Renal cortical epithelial cell (primary cell): ENCODE data around the gene ACOXL. TPM values are rescaled to one million over a fixed set of nuclear protein-coding genes. Genes with fewer than 3 reads are reported as not detected.
"Not testable (repeated sequence)": the region's sequence is repeated elsewhere in the genome, so short reads cannot be mapped to it uniquely, and the experiment has no call there.

Experiments
- DNase-seq: peaks from one replicate; pipeline ENCODE4 v3.0.0-alpha.2; 2011; ENCODE audit warnings: low read depth
- total RNA-seq: library from RNA; depleted of rRNA; stranded (reverse); fragments of >200 nt; gene quantifications from 2 replicates; pipeline ENCODE4 v1.2.3, GENCODE V29; 2014

Gene ACOXL
- total RNA-seq, 1 donor from 2014 or later = not detected

DNA sequence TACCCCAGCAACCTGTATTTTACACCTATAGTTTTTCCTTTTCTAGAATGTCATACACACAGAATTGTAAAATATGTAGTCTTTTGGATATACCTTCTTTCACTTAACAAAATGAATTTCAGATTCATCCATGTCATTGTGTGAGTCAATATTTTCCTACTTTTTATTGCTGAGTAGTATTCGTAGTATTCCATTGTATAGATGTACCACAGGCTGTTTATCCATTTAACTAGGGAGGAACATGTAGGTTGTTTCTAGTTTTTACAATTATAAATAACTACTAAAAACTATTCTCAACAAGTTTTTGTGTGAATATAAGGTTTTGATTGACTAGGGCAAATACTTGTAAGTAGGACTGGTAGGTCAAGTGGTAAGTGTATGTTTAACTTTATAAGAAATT is 187.4 kb downstream of the ACOXL start:
- DNase-seq = no peak

DNA sequence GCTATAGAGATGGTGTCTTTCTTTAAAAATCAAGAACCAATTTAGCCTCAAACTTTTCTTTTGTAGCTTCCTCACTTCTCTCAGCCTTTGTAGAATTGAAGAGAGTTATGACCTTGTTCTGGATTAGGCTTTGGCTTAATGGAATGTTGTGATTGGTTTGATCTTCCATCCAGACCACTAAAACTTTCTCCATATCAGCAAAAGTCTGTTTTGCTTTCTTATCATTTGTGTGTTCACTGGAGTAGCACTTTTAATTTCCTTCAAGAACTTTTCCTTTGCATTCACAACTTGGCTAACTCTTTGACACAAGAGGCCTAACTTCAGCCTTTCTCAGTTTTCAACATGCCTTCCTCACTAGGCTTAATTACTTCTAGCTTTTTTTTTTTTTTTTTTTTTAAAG is 193.1 kb downstream of the ACOXL start:
- no peak for DNase-seq

DNA sequence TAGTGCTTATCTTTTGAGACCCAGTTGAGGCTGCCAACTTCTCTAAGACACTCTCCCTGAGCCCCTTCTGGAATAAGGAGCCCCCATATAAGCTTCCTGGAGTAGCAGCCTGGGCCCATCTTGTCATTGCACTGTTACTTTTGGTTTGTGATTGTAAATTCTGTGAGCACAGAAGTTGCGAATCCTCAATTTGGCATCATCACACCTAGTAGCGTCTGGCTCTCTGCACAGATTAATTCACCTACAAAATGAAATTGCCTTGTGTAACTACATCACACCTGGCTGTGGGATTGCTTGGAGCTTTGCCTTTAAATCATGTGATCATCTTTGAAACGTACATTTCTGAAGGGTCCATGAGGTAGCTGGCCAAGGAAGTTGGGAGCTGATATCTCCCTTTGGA is 195.2 kb downstream of the ACOXL start:
- no peak for DNase-seq

DNA sequence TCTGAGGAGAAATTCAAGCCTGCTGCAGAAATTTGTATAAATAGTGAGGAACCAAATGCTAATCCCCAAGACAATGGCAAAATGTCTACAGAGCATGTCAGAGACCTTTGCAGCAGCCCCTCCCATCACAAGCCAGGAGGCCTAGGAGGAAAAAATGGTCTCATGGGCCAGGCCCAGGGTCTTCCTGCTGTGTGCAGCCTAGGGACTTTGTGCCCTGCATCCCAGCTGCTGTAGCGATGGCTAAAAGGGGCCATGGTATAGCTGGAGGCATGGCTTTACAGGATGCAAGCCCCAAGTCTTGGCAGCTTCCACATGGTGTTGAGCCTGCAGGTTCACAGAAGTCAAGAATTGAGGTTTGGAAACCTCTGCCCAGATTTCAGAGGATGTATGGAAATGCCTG is 197.2 kb downstream of the ACOXL start:
- no peak for DNase-seq

DNA sequence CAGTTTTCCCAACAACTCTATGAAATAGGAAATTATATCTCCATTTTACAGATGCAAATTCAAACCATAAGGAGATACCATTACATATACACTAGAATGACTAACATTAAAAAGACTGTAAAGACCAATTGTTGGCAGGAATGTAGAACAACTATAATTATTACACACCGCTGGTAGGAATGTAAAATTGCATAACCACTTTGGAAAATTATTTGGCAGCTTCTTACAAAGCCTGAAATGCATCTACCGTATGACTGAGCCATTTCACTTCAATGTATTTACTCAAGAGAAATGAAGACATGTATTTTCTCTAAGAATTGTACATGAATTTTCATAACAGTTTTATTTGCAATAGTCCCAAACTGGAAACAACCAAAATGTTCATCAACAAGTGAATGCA is 199.3 kb downstream of the ACOXL start:
- peak; percentile 21 for DNase-seq

DNA sequence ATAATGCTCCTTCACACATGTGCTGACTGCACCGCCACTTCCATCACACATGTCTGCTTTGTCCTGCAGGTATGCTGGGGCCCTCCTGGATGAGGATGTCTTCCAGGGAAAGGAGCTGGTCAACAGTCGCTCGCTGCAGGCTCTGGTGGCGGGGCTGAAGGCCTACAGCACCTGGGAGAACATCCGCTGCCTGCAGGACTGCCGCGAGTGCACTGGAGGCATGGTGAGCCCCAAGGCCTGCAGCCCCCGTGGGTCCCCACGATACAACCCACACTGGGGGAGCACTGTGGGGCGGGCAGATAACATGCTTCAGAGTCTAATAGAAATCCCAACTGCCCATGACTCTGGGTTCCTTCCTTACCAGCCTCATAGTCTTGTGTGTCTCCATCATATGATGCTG is 201.0 kb downstream of the ACOXL start:
- no peak for DNase-seq

DNA sequence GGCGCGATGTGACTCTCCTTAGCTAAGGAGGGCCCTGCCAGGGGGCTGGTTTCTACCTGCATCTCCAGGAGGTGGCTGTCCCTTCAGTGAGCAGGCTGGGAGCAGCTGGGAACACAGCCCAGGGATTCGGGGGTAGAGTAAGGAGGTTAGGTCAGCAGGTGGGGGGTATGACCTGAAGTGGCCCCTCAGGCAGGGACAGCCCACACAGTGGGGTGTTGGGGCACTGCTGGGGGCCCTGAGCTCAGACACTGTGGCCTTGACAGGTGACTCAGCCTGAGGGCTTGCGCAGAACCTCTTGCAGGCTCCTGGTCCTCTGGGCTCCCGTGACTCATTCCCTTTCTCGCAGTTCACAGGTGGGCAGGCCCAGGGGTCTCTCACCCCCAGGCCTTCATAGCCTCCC is 202.6 kb downstream of the ACOXL start:
- no peak for DNase-seq

DNA sequence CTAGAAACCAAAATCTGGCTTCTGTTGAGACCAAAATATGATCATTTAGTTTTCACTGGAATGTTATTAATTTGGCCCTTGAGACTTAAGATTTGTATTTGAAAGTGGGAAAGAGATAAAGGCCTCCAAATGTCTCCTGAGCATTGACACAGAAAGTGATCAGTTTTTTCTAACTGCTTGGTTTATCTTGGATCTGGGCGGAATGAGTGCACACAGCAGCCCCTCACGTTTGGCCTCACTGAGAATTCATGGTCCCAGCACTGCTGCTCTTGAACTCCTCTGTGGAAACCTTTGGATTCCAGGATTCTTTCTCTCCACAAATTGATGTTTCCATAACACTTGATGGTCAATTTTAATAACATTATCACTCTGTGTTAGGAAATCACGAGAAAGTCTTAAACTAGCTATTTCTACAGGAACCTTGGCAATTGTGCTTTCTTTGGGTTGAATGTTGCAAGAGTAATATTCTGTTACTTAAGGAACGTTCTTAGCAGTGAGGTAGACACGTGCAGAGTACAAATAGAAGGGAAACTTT is 208.1 kb downstream of the ACOXL start:
- DNase-seq = no peak

DNA sequence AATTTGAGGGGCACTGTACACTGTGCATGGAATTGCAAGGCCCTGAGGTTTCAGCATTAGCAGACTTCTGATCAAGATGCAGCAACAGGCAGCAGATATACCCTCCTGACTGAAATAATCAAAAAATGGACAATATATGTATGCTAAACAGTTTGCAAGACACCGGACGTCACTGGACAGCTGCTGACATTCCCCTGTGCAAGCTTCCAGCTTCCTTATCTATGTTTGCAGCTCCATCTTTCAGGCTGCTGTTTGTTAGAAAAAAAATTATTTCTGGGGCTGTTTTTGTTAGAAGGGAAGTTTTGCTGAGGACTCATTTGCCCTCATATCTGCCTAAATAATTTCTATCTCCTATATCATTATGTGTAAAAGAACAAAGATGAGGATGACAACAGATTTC is 208.9 kb downstream of the ACOXL start:
- DNase-seq = no peak

DNA sequence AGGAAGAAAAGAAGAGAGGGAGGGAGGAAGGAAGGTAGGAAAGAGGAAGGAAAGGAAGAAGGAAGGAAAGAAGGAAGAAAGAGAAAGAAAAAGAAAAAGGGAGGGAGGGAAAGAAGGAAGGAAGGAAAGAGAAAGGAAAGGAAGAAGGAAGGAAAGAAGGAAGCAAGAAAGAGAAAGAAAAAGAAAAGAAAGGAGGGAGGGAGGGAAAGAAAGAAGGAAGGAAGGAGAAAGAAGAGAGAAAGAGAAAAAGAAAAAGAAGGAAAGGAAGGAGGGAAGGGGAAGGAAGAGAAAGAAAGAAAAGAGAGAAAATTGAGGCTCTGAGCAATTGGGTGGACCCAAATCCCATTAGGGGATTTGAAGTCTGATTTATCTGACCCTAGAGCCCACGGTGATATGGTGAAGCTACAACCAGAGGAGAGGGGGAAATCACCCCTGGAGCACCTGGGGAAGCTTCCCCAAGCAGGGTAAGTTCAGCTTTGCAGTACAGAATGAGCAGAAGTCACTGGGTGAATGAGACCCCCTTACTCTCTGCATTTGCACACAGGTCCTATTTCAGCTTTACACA is 210.8 kb downstream of the ACOXL start:
- no peak for DNase-seq

DNA sequence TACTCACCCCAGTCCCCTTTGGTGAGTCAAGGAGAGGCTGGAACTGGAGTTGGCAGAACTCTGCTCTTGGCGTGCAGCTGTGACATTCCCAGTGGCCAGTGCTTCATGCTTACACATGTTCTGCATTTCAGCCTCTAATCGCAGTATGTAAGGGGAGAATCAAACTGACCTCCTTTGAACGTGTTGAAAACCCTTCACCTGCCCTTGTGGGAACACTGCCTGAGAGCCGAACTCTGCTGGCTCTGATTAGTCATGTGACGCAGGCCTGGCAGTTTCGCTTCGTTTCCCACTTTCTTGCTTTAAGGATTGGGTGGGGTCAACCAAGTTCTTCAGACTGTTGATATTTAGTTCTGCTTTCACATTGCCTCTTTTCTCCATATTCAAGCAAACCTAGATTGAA is 214.5 kb downstream of the ACOXL start:
- peak; percentile 49 for DNase-seq

DNA sequence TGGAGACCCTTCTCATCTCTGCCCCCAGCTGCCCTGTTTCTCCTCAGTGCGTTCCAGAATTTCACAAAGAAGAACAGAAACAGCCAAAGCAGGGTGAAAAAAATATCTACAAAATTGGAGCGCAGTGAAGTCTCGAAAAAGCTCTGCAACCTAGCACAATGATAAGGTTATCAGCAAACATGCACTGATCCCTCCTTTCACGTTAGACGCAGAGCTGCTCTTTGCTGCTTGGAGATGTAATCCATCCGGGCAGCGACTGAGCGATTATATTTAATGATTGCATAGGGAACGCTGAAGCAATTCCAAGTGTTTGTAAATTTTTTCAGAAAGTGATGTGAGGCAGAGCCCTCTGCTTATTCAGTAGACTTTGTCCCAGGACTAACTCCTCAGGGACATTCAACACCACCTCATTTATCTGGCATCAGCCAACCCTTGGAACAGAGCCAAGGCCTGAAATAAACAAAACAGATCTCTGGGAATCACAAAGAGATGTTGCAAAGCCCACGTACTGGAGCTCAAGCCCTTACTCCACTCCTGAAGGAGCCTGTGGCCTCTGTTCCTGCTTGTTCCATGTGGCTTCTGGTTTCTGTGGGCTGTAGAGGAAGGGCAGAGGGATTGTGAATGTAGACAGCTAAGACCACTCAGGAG is 215.8 kb downstream of the ACOXL start:
- peak; percentile 59 for DNase-seq

DNA sequence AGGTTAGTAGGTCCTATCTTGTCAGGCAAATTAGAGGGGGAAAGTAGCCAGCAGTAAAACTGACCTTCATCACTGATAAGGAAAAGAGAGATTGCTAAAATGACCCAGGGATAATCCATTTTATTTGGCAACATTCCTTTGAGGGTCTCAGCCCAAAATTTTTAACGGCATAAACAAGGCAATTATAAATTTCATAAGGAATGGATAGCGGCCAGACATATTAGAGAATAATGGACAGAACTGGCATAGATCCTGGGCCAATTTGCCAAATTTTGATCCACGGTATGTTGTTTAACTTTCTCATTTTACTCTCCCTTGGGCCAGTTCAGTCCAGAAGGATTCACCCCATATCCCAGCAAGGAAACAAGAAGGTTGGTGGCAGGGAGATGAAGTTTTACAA is 217.9 kb downstream of the ACOXL start:
- no peak for DNase-seq

DNA sequence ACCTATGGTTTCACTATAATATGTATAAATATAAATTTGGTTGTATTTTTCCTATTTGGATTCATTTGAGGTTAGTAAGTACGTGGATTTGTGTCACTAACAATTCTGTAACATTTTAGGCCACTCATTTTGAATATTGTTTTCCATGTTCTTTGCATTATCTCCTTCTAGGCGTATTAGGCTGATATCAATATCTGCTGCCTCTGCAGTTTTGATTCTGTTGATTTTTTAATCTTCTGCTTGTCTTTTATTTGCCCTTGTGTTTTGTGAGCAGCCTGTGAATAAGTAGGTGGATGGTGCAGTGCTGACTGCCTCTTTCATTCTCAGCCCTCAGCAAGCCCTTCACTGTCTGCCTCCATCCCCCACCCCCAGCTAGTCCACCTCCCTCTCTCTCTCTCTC is 222.7 kb downstream of the ACOXL start:
- DNase-seq = peak; percentile 6

DNA sequence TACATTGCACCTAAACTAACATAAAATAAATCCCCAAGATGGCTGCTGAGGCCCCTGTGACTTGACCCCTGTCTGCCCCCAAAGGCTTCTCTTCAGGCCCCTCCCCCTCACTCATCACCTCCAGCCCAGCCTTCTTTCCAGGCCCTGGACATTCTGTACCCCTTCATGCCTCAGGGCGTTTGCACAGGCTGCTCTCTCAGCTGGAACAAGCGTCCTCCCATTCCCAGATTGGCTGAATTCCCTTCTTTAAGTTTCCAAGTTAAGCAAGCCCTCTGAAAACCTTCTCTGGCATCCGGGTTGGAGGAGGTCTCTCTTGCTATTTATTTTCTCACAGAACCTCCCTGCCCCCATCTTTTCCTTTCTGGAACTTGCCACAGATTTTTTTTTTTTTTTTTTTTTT is 223.2 kb downstream of the ACOXL start:
- peak; percentile 89 for DNase-seq

DNA sequence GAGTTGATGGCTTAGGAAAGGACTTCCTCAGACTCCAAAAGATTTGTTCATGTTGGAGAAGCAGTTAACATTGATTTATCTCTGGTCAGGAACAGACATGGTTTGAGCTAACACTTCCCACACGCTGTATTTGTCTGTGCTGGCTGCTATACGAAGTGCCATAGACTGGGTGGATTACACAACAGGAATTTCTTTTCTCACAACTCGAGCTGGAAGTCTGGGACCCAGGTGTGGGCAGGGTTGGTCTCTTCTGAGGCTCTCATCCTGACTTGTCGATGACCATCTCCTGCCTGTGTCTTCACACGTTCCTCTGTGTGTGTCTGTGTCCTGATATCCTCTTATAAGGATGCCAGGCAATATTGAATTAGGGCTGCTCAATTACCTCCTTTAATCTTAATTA is 224.9 kb downstream of the ACOXL start:
- DNase-seq = peak; percentile 12

DNA sequence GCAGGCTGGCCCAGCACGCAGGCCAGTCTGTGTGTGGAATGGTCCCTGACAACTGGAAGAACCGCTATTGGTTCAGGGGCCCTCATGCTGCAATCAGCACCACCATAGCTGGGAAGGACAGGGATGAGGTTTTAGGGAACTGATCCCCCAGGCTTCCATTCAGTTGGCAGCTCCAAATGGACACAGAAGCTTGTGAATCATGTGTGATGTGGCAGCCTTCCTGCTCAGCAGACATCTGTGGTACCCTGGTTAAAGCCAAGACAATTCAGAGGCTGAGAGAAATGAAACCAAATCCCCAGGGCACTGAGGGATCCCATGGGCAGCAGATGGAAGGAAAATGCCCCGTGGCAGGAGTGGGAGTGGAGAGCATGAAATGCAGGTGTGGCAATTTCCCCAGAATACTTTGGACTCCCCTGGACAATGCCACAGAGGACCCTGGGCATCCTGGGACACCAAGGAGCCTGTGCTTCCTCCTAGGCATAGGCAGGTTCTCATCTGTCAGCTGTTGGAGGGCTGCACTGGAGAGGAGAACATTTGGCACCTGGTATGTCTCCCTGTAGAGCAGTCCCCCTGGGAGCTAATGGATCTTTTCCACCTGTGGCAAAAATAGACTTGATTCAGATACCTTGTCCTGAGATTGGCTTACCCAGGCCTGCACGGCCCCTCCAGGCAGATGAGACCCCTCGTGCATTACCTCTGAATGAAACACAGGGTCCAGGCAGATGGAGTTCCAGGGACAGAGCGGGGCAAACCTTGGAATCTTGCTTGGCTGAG is 226.2 kb downstream of the ACOXL start:
- DNase-seq = no peak

DNA sequence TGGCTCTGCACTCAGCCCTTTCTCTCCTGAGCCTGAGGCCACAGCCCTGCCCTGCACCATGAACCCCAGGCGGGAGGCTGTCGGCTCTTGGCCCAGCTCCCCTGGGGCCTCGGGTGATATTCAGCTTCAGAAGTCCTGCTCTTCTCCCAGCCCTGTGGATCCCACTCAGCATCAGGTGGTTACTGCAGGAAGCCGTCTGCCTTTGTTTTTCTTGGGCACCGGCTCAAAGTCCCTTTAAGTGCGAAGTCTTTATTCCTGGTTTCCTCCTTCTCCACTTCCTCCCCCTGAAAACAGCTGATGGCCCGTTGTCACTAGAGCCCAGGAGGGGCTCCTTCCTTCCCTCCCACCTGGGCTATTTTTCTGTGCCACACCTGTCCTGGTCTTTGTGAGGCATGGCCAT is 226.8 kb downstream of the ACOXL start:
- DNase-seq = no peak

DNA sequence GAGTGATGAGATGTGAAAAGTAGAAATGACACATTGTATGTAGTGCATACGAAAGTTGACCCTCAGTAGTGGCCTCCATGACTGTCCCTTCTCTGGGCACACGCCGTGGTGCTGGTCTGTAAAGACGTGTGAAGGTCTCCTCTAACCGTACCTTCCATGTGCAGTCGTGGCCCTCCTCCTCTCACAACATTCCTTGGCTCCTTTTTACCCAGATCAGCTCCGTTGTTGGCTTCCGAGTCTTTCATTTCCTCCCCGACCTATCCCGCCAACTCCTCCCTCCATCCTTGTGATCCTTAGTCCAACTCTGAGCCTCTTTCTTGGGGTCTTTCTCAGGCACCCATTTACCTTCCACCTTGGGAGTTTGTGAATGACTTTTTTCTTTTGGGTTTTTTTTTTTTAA is 227.9 kb downstream of the ACOXL start:
- DNase-seq = no peak

DNA sequence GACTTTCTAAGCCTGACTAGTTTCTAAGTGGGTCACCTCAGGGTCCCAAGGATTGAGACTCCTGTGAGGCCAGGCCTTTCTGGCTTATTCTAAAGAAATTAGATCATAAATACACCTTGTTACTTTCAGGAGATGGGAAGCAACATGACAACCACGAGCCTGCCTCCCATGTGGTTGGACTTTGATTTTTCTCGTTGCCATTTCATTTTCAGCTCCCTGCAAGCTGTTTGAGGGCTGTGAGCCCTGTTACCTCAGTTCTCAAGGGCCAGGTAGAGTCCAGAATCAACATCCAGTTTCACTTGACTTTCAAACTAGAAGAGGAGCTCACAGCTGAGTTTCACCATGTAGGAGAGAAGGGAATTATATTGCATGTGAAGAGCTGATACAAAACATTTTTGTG is 228.6 kb downstream of the ACOXL start:
- DNase-seq = no peak

DNA sequence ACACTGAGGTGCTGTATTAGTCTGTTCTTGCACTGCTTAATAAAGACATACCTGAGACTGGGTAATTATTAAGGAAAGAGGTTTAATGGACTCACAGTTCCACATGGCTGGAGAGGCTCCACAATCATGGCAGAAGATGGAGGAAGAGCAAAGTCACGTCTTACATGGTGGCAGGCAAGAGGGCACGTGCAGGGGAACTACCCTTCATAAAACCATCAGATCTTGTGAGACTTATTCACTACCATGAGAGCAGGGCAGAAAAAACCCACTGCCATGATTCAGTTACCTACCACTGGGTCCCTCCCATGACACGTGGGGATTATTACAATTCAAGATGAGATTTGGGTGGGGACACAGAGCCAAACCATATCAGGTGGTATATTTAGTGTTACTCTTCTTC is 229.3 kb downstream of the ACOXL start:
- DNase-seq = not testable (repeated sequence)

DNA sequence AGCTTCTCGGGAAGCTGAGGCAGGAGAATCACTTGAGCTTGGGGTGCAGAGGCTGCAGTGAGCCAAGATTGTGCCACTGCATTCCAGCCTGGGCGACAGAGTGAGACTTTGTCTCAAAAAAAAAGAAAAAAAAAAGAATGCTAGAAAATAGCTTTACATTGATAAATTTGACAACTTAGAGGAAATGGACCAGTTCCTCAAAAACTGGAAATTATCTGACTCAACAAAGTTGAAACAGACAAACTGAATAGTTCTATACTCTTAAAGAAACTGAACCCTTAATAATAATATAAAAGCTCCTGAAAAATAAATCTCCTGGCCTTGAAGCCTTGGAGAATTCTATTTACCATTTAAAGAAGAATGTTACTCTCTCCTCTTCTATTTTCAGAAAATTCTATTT is 237.3 kb downstream of the ACOXL start:
- no peak for DNase-seq

DNA sequence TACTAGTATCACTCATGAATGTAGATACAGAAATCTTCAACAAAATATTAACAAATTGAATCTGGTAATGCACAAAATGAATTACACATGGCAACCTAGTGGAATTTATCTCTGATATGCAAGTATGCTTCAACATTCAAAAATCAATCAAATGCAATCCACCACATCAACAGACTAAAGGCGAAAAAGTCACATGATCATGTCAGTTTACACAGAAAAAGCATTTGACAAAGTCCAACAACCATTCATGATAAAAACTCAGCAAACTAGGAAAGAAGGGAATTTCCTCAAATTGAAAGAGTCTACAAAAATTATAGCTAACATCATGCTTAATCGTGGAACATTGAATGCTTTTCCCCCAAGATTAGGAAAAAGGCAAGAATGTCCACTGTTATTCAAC is 237.8 kb downstream of the ACOXL start:
- DNase-seq = no peak
